ENCODE results near the gene TRPC6.

Gene TRPC6

DNA sequence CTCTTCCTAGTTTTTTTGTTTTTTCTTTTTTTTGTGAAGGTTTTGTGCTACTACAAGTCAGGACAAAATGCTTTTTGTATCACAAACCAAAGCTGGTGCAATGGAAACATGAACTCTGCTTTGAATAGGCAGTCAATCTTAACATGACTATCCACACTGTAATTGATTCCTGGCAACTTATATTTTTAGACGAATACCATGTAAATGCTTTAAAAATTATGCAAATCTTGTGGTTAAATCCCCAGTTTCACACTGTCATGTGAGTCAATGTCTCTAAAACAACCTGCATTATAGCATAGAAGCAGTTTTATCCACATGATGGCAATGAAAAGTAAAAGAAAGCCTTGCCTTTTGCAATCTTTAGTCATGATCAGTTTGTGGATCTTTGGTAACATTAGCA lies 8.9 kb downstream of the TRPC6 start:
- no peak overlapping the region for H3K4me3 ChIP-seq (replicated peaks in 1 of 2; ENCODE audit: low read depth in 2 of 2, low read length in 2 of 2)
- TF ChIP-seq CTCF (IDR thresholded peaks at IDR 0.05; ENCODE audit: low read depth, low read length): no peak
- no peak for DNase-seq (ENCODE audit: low read depth in 2 of 2)

DNA sequence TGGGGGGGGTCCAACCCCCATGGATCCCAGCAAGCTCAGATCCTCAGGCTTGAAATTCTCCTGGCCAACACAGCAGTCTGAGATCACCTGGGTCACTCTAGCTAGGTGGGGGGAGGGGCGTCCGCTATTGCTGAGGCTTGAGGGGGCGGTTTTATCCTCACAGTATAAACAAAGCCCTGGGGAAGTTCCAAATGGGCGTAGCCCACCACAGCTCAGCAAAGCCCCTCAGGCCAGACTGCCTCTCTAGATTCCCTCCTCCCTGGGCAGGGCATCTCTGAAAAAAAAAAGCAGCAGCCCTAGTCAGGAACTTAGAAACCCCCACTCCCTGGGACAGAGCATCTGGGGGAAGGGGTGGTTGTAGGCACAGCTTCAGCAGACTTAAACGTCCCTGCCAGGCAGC lies 16.7 kb downstream of the TRPC6 start:
- TF ChIP-seq CTCF (IDR thresholded peaks at IDR 0.05; ENCODE audit: low read depth, low read length): no peak
- no peak for DNase-seq (ENCODE audit: low read depth in 2 of 2)
- H3K4me3 ChIP-seq (replicated peaks in 1 of 2; ENCODE audit: low read depth in 2 of 2, low read length in 2 of 2): no peak overlapping the region

DNA sequence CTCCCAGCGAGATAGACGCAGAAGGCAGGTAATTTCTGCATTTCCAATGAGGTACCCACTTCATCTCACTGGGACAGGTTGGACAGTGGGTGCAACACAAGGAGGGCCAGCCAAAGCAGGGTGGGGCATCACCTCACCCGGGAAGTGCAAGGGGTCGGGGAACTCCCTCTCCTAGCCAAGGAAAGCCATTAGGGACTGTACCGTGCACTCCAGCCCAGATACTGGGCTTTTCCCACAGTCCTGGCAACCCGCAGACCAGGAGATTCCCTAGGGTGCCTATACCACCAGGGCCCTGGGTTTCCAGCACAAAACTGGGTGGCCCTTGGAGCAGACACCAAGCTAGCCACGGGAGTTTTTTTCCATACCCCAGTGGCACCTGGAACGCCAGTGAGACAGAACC lies 17.2 kb downstream of the TRPC6 start:
- no peak overlapping the region for H3K4me3 ChIP-seq (replicated peaks in 1 of 2; ENCODE audit: low read depth in 2 of 2, low read length in 2 of 2)
- no peak for TF ChIP-seq CTCF (IDR thresholded peaks at IDR 0.05; ENCODE audit: low read depth, low read length)
- no peak for DNase-seq (ENCODE audit: low read depth in 2 of 2)

DNA sequence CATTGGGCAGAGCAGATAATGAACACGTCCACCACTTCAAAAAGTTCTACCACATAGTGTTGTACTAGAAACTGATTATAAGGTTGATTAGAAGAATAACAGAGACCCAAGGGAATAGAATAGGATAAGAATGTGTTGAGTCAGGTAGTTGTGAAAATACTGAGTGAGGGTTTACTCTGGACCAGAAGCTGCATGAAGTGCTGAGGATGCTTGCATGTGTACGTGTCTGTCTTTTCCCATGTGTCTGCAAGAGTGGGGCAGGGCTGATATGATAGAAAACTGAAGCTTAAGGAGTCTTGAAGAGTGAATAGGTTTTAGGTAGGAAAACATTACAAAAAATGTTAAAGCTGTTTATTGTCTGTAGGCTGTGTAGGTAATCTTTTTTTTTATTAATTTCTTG lies 20.6 kb downstream of the TRPC6 start:
- peak in 1 of 2 donors; percentile 76 for DNase-seq (ENCODE audit: low read depth in 2 of 2)
- TF ChIP-seq CTCF (IDR thresholded peaks at IDR 0.05; ENCODE audit: low read depth, low read length): no peak
- H3K4me3 ChIP-seq (replicated peaks in 1 of 2; ENCODE audit: low read depth in 2 of 2, low read length in 2 of 2): no peak overlapping the region

- TF ChIP-seq CTCF (IDR thresholded peaks at IDR 0.05; ENCODE audit: low read depth, low read length): no peak
- DNase-seq (ENCODE audit: low read depth in 2 of 2): peak in 1 of 2 donors; percentile 87
- no peak overlapping the region for H3K4me3 ChIP-seq (replicated peaks in 1 of 2; ENCODE audit: low read depth in 2 of 2, low read length in 2 of 2)
These were observed 28.4 kb downstream of the TRPC6 start for GRCh38 chr11:101555366-101555765.

- DNase-seq (ENCODE audit: low read depth in 2 of 2): peak in 1 of 2 donors; percentile 25
These were observed 29.9 kb downstream of the TRPC6 start for GRCh38 chr11:101553891-101554292.

More at GRCh38 chr11:101553891-101554292, 29.9 kb downstream of the TRPC6 start:
- TF ChIP-seq CTCF (IDR thresholded peaks at IDR 0.05; ENCODE audit: low read depth, low read length): no peak
- H3K4me3 ChIP-seq (replicated peaks in 1 of 2; ENCODE audit: low read depth in 2 of 2, low read length in 2 of 2): no peak overlapping the region

All from cardiac fibroblast (primary cell).